Amniotic epithelial cell (primary cell): ENCODE data around the gene CPXM2.

Experiments
- DNase-seq: peaks from one replicate; pipeline ENCODE4 v3.0.0-alpha.2; 2010; ENCODE audit warnings: low read depth

Gene CPXM2

GRCh38 chr10:123891144-123892071 lies at the start of gene CPXM2:
Gene CPXM2, minus strand, starts transcription at chr10:123891807. Its CDS starts 148 bp downstream, at chr10:123891659.
- no peak for DNase-seq

GRCh38 chr10:123939591-123939990 lies 48.0 kb upstream of the CPXM2 start:
- DNase-seq = no peak

- no peak for DNase-seq
Measured at GRCh38 chr10:123938890-123939289, 47.3 kb upstream of the CPXM2 start.

GRCh38 chr10:123936426-123936825 lies 44.8 kb upstream of the CPXM2 start:
- no peak for DNase-seq

GRCh38 chr10:123935680-123936079 lies 44.1 kb upstream of the CPXM2 start:
- DNase-seq = no peak

- DNase-seq = no peak
Measured at GRCh38 chr10:123934846-123935245, 43.2 kb upstream of the CPXM2 start.

GRCh38 chr10:123930340-123931001 lies 38.9 kb upstream of the CPXM2 start:
- DNase-seq = no peak

DNA sequence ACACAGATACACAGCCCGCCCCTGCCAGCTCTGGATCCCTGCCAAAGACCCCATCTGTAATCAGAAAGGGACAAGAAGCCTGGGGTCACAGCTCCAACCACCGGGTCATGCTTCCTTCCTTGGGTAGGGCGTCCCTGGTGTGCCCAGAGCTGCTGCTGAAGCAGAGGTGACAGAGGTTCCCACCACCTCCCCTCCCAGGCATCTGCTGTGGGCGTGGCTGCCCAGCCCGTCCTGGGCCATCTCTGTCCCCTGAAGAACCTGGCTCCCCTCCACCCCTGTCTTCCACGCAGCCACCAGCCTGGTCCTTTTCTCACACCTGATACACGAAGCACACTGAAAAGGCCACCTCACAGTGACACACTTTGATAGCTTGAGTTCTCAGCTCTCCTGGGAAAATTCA lies 38.2 kb upstream of the CPXM2 start:
- DNase-seq = no peak

- DNase-seq = no peak
Measured at GRCh38 chr10:123928427-123928826, 36.8 kb upstream of the CPXM2 start.

GRCh38 chr10:123926401-123927264 lies 35.0 kb upstream of the CPXM2 start:
- no peak for DNase-seq

DNA sequence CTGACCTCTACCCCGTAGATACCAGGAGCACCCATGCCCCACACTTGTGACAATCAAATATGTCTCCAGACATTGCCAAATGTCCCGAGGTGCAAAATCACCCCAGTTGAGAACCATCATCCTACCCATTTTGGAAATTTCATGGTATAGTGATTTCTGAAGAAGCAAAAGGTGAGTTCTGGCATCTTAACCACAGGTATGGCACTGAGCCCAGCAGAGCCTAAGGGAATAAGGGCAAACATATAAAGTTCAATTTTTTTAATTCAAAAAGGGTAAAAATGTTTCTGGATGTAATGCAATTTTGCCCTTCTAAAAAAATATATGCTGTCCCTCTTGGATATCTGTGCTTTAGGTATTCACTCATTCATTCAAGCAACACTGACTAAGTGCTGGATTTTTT lies 30.5 kb upstream of the CPXM2 start:
- no peak for DNase-seq

- DNase-seq = no peak
Measured at GRCh38 chr10:123916775-123917174, 25.2 kb upstream of the CPXM2 start.

- DNase-seq = no peak
Measured at GRCh38 chr10:123913688-123914268, 22.2 kb upstream of the CPXM2 start.

DNA sequence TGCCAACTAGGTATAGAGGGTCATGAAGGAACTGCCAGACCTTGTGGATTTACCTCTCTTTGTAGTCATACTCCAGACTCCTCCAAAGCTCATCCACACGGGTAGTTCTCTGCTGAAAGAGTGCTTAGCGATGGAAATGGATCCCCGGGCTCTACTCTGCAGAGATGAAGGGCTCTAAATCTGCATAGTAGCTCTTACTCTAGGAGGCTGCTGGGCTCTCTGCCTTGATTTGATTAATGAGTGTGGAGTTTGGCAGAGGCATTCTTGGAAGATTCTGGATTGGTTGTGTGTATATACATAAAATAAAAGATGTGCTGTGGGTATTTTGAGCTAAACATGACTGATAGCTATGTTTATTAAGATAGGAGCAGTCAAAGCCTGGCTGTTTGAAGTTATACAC lies 21.3 kb upstream of the CPXM2 start:
- DNase-seq = no peak

DNA sequence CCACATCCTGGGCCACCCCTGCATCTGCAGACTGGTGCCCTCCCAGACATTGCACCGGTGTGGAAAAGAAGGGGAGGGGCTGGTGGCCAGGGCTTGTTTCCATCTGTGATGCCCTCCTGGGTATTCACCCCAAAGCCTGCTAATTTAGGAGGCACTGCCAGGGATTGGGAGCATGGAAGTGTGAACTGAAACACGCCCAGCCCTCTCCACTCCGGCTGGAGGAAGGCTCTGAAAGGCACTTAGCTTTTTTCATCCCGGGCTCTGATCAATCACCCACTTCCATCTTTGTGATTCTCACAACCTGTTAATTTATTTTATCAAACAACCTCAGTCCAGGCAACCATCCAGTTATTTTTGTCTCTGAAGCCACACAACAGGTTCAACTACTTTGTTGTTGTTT lies 20.9 kb upstream of the CPXM2 start:
- no peak for DNase-seq

GRCh38 chr10:123911866-123912265 lies 20.3 kb upstream of the CPXM2 start:
- DNase-seq = no peak

- no peak for DNase-seq
Measured at GRCh38 chr10:123909866-123910265, 18.3 kb upstream of the CPXM2 start.

DNA sequence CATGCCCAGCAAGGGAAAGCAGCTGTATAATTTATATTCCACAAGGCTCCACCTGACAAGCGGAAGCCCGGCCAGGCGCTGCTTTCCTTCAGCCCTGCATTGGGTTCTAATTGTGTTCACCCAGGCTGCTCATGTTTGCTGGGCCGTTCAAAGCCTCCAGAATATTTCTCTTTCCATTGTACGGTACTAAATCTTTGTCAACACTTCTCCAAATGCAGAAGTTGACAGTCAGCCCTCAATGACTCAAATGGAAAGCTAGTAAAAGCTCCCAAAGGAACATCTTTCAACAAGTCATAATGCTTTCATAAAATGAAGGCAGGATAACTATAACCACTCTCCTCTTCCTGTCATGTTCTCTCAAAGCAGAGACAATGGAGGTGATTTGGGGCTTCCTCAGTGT lies 17.8 kb upstream of the CPXM2 start:
- no peak for DNase-seq

GRCh38 chr10:123908379-123908778 lies 16.8 kb upstream of the CPXM2 start:
- no peak for DNase-seq

DNA sequence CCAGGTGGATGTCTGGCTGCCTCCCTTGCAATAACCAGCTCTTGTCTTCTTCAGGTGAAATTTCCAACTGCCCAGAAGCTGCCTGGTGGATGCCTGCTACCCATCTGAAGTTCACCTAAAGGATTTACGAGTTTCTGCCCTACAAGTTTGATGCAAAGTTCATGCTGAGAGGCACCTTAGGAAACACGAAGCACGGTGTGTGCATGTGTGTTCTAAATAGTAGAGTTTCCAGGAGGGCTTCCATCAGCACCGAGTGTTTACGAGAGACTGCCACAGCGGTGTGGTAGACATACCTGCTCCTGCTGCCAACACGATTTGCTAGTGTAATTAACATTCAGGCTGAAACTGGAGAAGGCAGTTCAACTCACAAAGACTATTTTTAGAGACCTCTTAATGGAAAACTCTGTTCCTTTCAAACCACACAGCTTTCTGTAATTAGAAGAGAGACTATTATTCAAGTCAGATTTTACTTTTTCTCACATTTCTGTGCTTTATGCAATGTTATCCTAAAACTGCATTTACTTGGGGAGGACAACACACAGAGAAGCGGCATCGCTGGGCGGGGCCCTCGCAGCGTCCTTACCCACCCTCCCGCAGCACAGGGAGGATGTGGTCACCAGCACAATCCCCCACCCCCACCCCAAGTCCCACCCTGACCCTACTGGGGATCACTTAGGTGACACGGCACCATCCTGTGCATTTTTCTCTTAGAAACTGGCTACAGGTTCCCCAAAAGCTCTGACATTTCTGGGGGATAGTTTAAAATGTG lies 15.5 kb upstream of the CPXM2 start:
- no peak for DNase-seq

- no peak for DNase-seq
Measured at GRCh38 chr10:123906296-123906695, 14.7 kb upstream of the CPXM2 start.
